HG02852 (cell line): Measurements from ENCODE around the gene ZMYND19.
A peak's percentile ranks its signal among the peaks of the same experiment; 100 is the strongest.
"Not testable (repeated sequence)": the region's sequence is repeated elsewhere in the genome, so short reads cannot be mapped to it uniquely, and the experiment has no call there.

Experiments used
- ATAC-seq: cut with Tn5 transposase; IDR thresholded peaks from one replicate; pipeline ENCODE4 v1.9.1; 2021; ENCODE audit warnings: mild to moderate bottlenecking, moderate library complexity; ENCODE audit not compliant: unreplicated experiment

ZMYND19 gene

GRCh38 chr9:137564134-137564533 lies 26.2 kb downstream of the ZMYND19 start:
- ATAC-seq, result no peak

GRCh38 chr9:137558127-137558526 lies 32.2 kb downstream of the ZMYND19 start:
- ATAC-seq, result no peak

- no peak for ATAC-seq
Measured at GRCh38 chr9:137556069-137556838, 34.1 kb downstream of the ZMYND19 start.

- no peak for ATAC-seq
Measured at GRCh38 chr9:137555179-137555578, 35.1 kb downstream of the ZMYND19 start.

GRCh38 chr9:137554349-137554748 lies 36.0 kb downstream of the ZMYND19 start:
- no peak for ATAC-seq

DNA sequence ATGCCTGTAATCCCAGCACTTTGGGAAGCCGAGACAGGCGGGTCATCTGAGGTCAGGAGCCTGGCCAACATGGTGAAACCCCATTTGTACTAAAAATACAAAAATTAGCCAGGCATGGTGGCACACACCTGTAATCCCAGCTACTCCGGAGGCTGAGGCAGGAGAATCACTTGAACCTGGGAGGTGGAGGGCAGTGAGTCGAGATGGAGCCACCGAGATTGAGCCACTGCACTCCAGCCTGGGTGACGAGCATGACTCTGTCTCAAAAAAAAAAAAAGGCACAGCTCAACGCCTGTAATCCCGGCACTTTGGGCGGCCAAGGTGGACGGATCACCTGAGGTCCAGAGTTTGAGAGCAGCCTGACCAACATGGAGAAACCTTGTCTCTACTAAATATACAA lies 36.7 kb downstream of the ZMYND19 start:
- not testable (repeated sequence) for ATAC-seq

GRCh38 chr9:137552022-137552768 lies 38.1 kb downstream of the ZMYND19 start:
- no peak for ATAC-seq

GRCh38 chr9:137551264-137552021 lies 38.9 kb downstream of the ZMYND19 start, which contains the start of gene MRPL41:
TSS of gene MRPL41 (plus strand) at chr9:137551879. CDS start at chr9:137552082, 203 bp downstream.
- ATAC-seq, result peak; percentile 87

GRCh38 chr9:137550958-137551263 lies 39.4 kb downstream of the ZMYND19 start:
- not testable (repeated sequence) for ATAC-seq

GRCh38 chr9:137550231-137550621 lies 40.1 kb downstream of the ZMYND19 start, which contains the start of gene PNPLA7:
TSS of gene PNPLA7 (minus strand) at chr9:137550402. CDS start at chr9:137550197, 205 bp downstream.
- ATAC-seq, result no peak

DNA sequence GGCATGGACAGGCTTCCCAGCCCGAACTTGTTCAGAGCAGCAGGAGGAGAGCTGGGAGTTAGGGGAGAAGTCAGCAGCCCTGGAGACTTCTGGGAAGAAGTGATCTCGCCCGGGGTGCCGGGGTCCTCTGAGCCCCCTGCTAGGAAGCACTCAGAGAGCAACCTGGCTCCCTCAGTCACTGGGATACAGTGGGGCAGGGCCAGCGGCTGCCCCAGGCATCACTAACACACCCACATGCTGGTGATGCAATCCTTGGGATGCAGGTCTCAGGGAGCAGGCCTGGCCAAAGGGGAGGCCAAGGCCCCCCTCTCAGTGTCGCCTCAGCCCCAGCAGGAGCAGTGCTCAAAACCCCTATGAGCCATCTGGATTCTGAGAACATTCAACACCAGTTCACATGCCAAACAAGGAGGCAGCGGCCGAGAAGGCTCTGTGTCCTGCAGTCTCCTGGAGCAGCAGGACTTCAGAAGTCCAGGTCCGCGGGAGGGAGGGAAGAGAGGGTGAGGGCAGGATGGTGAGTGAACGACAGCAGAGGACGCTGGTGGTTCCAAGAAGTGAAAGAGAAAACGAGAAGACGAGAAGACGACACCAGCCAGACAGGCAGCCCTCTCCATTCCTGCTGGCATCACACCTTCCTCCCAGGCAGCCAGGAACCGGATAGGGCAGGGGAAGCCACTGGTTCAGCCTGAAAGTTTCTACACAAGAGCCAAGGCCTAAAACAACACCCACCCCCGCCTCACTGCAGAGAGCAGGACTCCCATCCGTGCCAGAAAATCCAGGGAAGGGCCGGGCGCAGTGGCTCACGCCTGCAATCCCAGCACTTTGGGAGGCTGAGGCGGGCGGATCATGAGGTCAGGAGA lies 42.4 kb downstream of the ZMYND19 start:
- ATAC-seq, result no peak

DNA sequence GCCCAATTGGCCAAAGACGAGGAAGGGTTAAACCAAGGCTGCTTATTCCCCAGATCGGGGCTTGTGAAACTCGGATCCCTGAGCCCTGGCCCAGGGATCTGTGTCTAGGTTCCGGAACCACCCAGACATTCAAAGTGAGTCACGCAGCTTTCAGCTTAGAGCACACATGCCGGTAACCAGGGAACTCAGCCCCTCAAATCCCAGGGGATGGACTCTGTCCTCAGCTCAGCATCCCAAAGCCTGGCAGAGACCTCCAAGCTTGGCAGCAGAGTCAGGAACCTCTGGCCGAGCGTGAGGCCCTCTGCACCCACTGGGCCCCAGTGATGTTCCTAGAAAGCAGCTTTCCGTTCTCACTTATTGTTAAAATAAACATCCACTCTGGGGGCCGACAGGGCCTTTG lies 45.2 kb downstream of the ZMYND19 start:
- no peak for ATAC-seq

DNA sequence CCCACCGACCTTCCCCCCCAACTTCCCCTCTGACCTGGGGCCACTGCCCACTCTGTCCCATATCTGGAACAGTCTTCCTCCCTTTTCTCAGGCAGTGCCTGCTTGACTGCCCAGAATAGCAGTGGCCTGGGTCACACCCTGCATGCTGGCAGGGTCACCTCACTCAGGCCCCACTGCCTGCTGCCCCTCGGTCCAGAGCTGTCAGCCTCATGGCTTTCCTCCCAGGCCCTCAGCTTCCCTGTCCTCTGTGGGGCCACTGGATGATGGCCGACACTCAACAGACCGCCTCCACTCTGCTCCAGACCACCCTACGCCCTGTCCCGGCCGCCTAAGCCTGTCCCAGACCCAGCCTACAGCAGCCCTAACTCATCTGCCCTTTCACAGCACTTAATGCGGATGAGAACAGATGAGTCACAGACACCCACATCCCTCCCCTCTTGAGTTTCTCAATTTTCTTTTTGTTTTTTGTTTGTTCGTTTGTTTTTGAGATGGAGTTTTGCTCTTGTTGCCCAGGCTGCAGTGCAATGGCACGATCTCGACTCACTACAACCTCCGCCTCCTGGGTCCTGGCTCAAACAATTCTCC lies 46.0 kb downstream of the ZMYND19 start:
- no peak for ATAC-seq

GRCh38 chr9:137543237-137543963 lies 46.9 kb downstream of the ZMYND19 start:
- ATAC-seq, result no peak

DNA sequence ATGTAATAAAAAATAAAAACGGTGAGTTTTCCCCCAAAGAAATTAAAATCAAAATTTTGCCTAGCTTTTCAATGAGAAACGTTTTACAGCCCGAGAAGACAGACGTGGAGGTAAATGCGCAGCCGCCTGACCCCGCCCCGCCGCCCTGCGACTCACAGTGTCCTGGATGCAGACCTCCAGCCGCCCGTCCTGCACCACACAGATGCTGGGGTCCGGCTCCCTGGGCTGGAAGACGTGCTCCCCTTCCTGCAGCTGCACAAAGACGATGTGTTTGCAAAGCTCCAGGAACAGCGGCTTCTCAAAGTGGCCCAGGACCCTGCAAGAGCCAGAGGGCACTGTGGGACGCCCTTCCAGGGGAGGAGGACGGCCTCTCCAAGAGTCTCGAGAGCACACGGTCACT lies 47.8 kb downstream of the ZMYND19 start:
- ATAC-seq, result no peak

- ATAC-seq, result no peak
Measured at GRCh38 chr9:137540536-137540935, 49.8 kb downstream of the ZMYND19 start.

GRCh38 chr9:137538058-137538457 lies 52.3 kb downstream of the ZMYND19 start:
- no peak for ATAC-seq

- not testable (repeated sequence) for ATAC-seq
Measured at GRCh38 chr9:137536594-137537131, 53.6 kb downstream of the ZMYND19 start.

- ATAC-seq, result no peak
Measured at GRCh38 chr9:137535120-137535428, 55.2 kb downstream of the ZMYND19 start.
